Activated CD4-positive, alpha-beta T cell treated with anti-CD3 and anti-CD28 coated beads, Interleukin-2, amount 10 ng/mL, durations not matched to agents 7 days and 5 days (primary cell): ENCODE data around the gene PDLIM1. TPM values are rescaled to one million over a fixed set of nuclear protein-coding genes. Genes with fewer than 3 reads are reported as not detected.

ENCODE experiments used
- CTCF ChIA-PET: fragments of 350-600 bp; sonication (Branson Sonifier 250); formaldehyde crosslinking; loops from one replicate; lab custom pipeline; 2021; ENCODE audit warnings: antibody characterized with exemption; lab: Charles Lee
- POLR2A ChIA-PET: fragments of 350-600 bp; sonication (Branson Sonifier 250); formaldehyde crosslinking; loops from one replicate; lab custom pipeline; 2021; ENCODE audit warnings: antibody characterized with exemption; lab: Charles Lee
- DNase-seq: peaks from one replicate; pipeline ENCODE4 v3.0.0-alpha.2; 2020
- H3K27ac Mint-ChIP-seq: one replicate; pipeline ENCODE4 v1.8.0; 2021; ENCODE audit warnings: mild to moderate bottlenecking, moderate library complexity, mixed read lengths
- H3K27me3 Mint-ChIP-seq: one replicate; pipeline ENCODE4 v1.8.0; 2021; ENCODE audit warnings: mixed read lengths
- H3K36me3 Mint-ChIP-seq: one replicate; pipeline ENCODE4 v1.8.0; 2021; ENCODE audit warnings: low read depth, mixed read lengths
- H3K4me1 Mint-ChIP-seq: one replicate; pipeline ENCODE4 v1.8.0; 2021; ENCODE audit warnings: mixed read lengths
- H3K4me3 Mint-ChIP-seq: one replicate; pipeline ENCODE4 v1.8.0; 2021; ENCODE audit warnings: mild to moderate bottlenecking, moderate library complexity, mixed read lengths
- H3K9me3 Mint-ChIP-seq: one replicate; pipeline ENCODE4 v1.8.0; 2021; ENCODE audit warnings: mixed read lengths
- total RNA-seq, 2 experiments: library from RNA; stranded (reverse); gene quantifications; one replicate each; pipeline ENCODE4 v1.2.3, GENCODE V29; 2021

The PDLIM1 gene
- total RNA-seq, 2 experiments from 2014 or later: 17.4 to 19.6 TPM

DNA sequence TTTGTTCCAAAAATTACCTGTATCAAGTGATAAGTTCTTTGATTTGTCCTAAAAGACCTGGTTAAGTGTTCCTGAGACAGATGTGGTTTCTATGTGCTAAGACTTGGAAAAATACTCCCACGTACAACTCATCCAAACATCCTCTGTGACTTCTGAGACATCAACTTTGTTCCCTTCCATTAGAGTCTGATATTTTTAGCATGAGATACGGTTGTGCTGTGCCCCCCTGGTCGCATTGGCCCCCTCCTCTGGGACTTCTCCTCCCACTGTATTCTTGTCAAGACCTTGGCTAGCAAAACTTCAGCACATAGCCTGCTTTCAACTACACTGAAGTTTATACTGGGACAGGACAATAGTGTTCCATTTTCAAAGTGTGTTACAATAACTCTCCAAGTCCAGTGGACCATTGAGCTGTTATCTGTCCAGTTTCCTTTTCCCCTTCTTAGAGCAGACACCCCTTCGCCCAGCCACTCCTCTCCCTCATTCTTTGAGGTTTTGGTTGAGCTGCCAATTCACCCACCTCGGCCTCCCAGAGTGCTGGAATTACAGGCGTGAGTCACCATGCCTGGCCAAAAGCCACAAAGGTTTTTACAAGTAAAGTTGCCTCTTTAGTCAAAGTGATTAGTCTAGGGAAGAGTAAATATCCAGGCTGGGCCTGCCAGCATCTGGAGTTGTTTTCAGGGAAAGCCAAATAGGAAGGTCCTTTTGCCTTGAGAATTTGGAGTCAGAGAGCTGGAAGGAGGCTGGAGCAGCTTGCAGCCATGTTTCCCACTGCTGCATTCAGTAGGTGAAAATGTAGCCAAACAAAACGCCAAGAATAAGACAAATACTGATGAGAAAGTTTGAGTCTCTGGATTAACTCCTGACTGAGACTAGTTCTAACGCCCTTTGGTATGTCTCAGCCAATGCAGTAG is 17.8 kb upstream of the PDLIM1 start:
- no peak for DNase-seq
- H3K4me1 Mint-ChIP-seq: peaks cover 23% of the 10 kb centered on the region
- H3K27ac Mint-ChIP-seq: no peak overlapping the region
- H3K9me3 Mint-ChIP-seq: no peaks in the 10 kb centered on the region
- H3K27me3 Mint-ChIP-seq: peaks cover 22% of the 10 kb centered on the region
- H3K36me3 Mint-ChIP-seq: peaks cover 4% of the 10 kb centered on the region
- POLR2A ChIA-PET: no interaction called here
- CTCF ChIA-PET: no interaction called here
- no peak overlapping the region for H3K4me3 Mint-ChIP-seq

DNA sequence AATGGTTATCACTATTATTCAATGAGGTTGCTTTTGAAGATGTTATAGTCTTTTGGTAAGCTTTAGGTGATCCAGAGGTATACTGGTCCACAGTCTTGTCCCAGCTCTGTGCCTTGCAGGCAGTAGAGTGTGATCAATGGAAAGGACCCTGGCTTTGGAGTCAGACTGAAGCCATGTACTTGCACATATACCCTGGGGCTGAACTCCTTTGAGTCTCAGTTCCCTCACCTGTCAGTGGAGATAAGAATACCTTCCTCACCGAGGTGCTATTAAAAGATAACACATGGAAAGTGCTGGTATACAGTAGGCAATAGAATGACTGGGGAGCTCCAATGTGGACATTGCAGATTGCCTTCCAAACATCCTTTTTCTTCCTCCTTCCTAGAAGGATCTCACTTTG is 16.0 kb upstream of the PDLIM1 start:
- ChIA-PET CTCF (no interaction called here), POLR2A (no interaction called here)
- Mint-ChIP-seq H3K4me3 (no peak overlapping the region), H3K9me3 (no peaks in the 10 kb centered on the region), H3K27ac (no peak overlapping the region), H3K27me3 (peaks cover 15% of the 10 kb centered on the region), H3K4me1 (peaks cover 23% of the 10 kb centered on the region), H3K36me3 (peaks cover 4% of the 10 kb centered on the region)
- DNase-seq: no peak

DNA sequence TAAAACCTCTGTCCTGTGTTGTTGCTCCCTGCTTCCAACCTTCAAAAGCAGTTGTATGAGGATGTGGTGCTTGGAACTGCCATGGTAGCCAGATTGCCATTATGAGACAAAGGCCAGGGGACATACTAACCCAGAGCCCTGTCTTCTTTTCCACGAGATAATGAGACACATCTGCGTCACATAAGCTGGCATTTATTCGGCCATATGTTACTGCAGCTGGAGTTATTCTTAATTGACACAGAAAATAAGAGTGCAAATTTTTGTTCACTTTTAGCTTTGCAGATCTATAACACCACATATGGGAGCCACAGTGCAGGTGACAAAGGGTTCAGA is 15.5 kb upstream of the PDLIM1 start:
- Mint-ChIP-seq H3K4me1 (peaks cover 23% of the 10 kb centered on the region), H3K27ac (no peak overlapping the region), H3K9me3 (no peaks in the 10 kb centered on the region), H3K27me3 (peaks cover 13% of the 10 kb centered on the region), H3K36me3 (peaks cover 4% of the 10 kb centered on the region), H3K4me3 (no peak overlapping the region)
- ChIA-PET CTCF (no interaction called here), POLR2A (no interaction called here)
- no peak for DNase-seq

DNA sequence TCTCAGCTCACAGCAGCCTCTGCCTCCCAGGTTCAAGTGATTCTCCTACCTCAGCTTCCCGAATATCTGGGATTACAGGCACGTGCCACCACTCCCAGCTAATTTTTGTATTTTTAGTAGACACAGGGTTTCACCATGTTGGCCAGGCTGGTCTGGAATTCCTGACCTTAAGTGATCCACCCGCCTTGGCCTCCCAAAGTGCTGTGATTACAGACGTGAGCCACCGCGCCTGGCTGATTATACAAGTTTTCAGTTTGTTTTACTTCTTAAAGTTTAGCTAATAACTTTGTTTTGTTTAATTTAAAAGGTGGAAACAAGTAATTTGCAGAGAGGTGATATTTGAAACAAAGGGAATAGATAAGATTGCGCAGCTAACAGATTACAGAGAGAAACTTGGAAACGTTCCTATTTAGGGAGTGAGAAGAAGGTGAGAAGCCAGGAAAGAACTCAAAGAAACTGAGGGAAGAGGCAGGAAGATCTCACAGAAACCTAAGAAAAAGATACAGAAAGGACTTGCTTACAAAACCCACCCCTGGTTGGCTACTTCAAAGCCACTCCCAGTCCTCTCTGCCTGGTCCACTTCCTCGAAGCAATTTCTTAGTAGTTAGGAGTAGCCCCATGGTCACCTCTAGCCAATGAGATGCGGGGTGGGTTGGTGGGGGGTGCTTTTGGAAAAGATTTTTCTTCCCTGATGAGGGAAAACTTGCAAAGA is 15.0 kb upstream of the PDLIM1 start:
- H3K27ac Mint-ChIP-seq: no peak overlapping the region
- H3K4me1 Mint-ChIP-seq: peaks cover 22% of the 10 kb centered on the region
- no peak overlapping the region for H3K4me3 Mint-ChIP-seq
- no peak for DNase-seq
- no peaks in the 10 kb centered on the region for H3K9me3 Mint-ChIP-seq
- H3K27me3 Mint-ChIP-seq: peaks cover 13% of the 10 kb centered on the region
- peaks cover 4% of the 10 kb centered on the region for H3K36me3 Mint-ChIP-seq
- ChIA-PET POLR2A (interaction anchor here (0.7 kb wide), 1 partner anchor 11 kb away, joined by 3 read pairs; no protein-coding TSS in a partner anchor), CTCF (interaction anchor here (0.6 kb wide), 1 partner anchor 73 kb away, joined by 3 read pairs; no protein-coding TSS in a partner anchor)

- ChIA-PET POLR2A (no interaction called here), CTCF (no interaction called here)
- Mint-ChIP-seq H3K27me3 (peaks cover 13% of the 10 kb centered on the region), H3K27ac (no peak overlapping the region), H3K4me1 (peaks cover 14% of the 10 kb centered on the region), H3K9me3 (no peaks in the 10 kb centered on the region), H3K36me3 (no peaks in the 10 kb centered on the region), H3K4me3 (no peak overlapping the region)
- no peak for DNase-seq
These were observed 14.2 kb upstream of the PDLIM1 start for GRCh38 chr10:95304976-95305375.

DNA sequence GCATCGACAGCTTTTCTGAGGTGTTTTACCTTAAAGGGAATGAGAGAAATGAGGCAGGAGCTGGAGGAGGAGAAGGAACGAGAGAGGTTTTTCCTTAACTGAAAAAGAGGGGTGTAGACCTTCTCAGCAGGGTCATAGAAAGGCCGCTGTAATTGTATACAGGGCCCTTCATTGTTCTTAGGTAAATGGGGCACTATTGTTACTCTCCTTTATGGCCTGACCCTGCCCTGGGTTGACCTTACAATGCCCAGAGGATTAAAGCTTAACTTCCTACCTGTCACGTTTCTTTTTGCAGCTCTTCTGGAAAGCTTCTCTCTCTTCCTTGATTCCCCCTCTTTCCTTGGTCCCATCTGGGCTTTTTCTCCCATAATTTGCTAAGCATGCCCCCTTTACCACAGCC is 13.7 kb upstream of the PDLIM1 start:
- no peak overlapping the region for H3K27ac Mint-ChIP-seq
- H3K4me3 Mint-ChIP-seq: no peak overlapping the region
- ChIA-PET POLR2A (no interaction called here), CTCF (no interaction called here)
- peaks cover 9% of the 10 kb centered on the region for H3K4me1 Mint-ChIP-seq
- H3K9me3 Mint-ChIP-seq: no peaks in the 10 kb centered on the region
- peaks cover 13% of the 10 kb centered on the region for H3K27me3 Mint-ChIP-seq
- no peaks in the 10 kb centered on the region for H3K36me3 Mint-ChIP-seq
- DNase-seq: no peak

DNA sequence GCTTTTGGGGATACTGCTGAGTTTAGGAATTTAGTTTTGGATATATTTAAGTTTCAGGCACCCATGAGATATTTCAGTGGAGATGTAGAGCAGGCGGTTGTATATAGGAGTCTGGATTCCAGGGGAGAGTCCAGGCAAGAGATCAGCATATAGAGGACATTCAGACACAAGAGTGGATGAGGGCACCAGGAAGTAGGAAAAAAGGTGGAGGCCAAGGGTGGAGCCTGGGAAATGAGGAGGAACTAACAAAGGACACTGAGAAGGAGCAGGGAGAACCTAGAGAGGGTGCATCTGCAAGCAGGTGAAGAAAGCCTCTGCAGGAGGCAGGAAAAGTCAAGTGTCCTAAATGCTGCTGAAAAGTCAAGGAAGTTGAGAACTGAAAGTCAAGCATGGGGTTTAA is 13.1 kb upstream of the PDLIM1 start:
- Mint-ChIP-seq H3K36me3 (no peaks in the 10 kb centered on the region), H3K9me3 (no peaks in the 10 kb centered on the region), H3K27me3 (peaks cover 13% of the 10 kb centered on the region), H3K4me3 (no peak overlapping the region), H3K27ac (no peak overlapping the region), H3K4me1 (peaks cover 7% of the 10 kb centered on the region)
- POLR2A ChIA-PET: no interaction called here
- no peak for DNase-seq
- CTCF ChIA-PET: no interaction called here

DNA sequence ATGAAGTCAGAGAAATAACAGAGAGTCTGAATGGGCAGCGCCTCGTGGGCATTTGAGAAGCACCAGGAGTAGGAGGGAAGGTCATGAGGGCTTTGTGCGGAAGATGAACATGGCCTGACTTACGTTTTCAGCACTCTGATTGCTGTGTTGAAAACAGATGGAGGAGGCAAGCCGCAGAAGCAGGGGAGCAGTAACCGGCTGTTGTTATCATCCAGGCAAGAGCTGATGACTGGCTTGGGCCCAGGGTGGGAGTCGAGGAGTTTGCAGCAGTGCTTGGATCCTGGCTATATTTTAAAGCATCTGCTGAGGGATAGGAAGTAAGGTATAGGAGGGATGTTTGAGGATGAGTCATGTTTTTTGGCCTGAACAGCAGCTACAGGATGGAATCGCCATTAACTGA is 12.7 kb upstream of the PDLIM1 start:
- DNase-seq: no peak
- no peaks in the 10 kb centered on the region for H3K36me3 Mint-ChIP-seq
- CTCF ChIA-PET: no interaction called here
- H3K4me1 Mint-ChIP-seq: peaks cover 3% of the 10 kb centered on the region
- POLR2A ChIA-PET: no interaction called here
- no peak overlapping the region for H3K27ac Mint-ChIP-seq
- no peaks in the 10 kb centered on the region for H3K9me3 Mint-ChIP-seq
- no peak overlapping the region for H3K4me3 Mint-ChIP-seq
- H3K27me3 Mint-ChIP-seq: peaks cover 13% of the 10 kb centered on the region

GRCh38 chr10:95300022-95300539 is 9.3 kb upstream of the PDLIM1 start:
- no peaks in the 10 kb centered on the region for H3K27me3 Mint-ChIP-seq

DNA sequence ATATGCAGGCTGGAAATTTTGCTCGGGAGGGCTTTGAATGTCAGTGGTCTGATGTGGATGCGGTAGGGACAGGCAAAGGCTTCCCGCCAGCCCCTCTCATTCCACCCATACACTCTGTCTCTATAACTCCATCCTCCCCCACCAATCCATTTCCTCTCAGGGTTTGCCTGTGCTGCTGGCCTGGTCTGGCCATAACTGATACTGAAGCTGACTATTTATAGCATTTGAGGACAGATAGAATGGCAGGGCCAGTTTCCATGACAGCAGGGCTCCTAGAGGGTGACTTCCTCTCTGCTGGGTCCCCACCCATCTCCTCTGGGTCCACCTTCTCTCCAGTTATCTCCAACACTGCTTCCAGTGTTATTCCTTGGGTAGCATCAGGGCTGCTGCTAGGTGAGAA is 6.6 kb upstream of the PDLIM1 start:
- no peak overlapping the region for H3K27ac Mint-ChIP-seq
- POLR2A ChIA-PET: no interaction called here
- no peaks in the 10 kb centered on the region for H3K9me3 Mint-ChIP-seq
- no peak overlapping the region for H3K4me3 Mint-ChIP-seq
- DNase-seq: no peak
- H3K27me3 Mint-ChIP-seq: peaks cover 9% of the 10 kb centered on the region
- CTCF ChIA-PET: interaction anchor here (1.6 kb wide), 1 partner anchor 29 kb away, joined by 4 read pairs; no protein-coding TSS in a partner anchor
- H3K4me1 Mint-ChIP-seq: peaks cover 38% of the 10 kb centered on the region
- H3K36me3 Mint-ChIP-seq: no peaks in the 10 kb centered on the region

More at GRCh38 chr10:95300022-95300539, 9.3 kb upstream of the PDLIM1 start:
- Mint-ChIP-seq H3K4me3 (no peak overlapping the region), H3K27ac (no peak overlapping the region), H3K36me3 (no peaks in the 10 kb centered on the region), H3K9me3 (no peaks in the 10 kb centered on the region), H3K4me1 (peaks cover 20% of the 10 kb centered on the region)
- ChIA-PET POLR2A (no interaction called here), CTCF (interaction anchor here (0.8 kb wide), 1 partner anchor 26 kb away, joined by 3 read pairs; no protein-coding TSS in a partner anchor)
- DNase-seq: no peak

- CTCF ChIA-PET: interaction anchor here (1.6 kb wide), 1 partner anchor 28 kb away, joined by 4 read pairs; no protein-coding TSS in a partner anchor
- Mint-ChIP-seq H3K27me3 (peaks cover 12% of the 10 kb centered on the region), H3K27ac (peak overlapping the region; percentile 67), H3K4me3 (no peak overlapping the region), H3K9me3 (no peaks in the 10 kb centered on the region), H3K36me3 (no peaks in the 10 kb centered on the region), H3K4me1 (peaks cover 41% of the 10 kb centered on the region)
- POLR2A ChIA-PET: no interaction called here
- DNase-seq: no peak
These were observed 6.0 kb upstream of the PDLIM1 start for GRCh38 chr10:95296764-95297163.

DNA sequence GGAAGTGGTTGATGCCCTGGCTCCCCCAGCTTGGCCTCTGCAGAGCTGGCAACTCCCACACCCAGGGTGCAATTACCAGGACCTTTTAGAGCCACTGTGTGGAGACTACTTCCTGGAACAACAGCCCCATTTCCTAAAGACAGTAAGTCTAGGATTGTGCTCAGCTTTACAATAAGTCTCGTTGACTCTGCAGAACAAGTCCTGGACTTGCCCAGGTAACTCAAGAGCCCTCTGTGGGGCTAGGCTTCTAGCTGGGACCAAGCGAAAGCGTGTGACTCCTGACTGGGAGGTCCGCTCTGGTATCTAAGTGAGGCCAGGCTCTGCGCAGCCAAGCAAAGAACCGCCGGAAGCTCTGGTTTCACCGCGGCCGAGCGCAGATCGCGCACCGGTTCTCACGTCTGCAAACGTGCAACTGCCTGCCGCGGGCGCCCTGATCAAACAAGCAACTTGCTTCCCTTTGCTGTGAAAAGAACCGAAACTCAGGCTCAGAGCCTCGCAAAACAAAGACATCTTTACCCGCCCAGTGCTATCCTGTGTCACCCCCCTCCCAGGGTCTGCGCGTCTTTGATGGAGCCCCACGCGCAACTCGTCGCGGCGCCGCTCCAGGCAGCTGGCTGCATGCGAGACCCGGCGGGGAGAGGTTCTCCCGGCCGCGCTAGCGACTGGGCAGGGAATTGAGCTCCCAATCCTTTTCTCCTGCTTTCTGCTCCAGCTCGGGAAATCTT is 4.4 kb upstream of the PDLIM1 start:
- H3K4me3 Mint-ChIP-seq: peak overlapping the region; percentile 60
- H3K27ac Mint-ChIP-seq: peak overlapping the region; percentile 92
- no peaks in the 10 kb centered on the region for H3K9me3 Mint-ChIP-seq
- H3K27me3 Mint-ChIP-seq: peaks cover 19% of the 10 kb centered on the region
- H3K36me3 Mint-ChIP-seq: no peaks in the 10 kb centered on the region
- CTCF ChIA-PET: interaction anchor here (0.8 to 1.4 kb wide), 3 partner anchors 17 to 399 kb away, joined by 3 read pairs; partner anchors contain the start of gene TCTN3
- DNase-seq: peak; percentile 79
- peaks cover 49% of the 10 kb centered on the region for H3K4me1 Mint-ChIP-seq
- POLR2A ChIA-PET: interaction anchor here (0.5 kb wide), 2 partner anchors 10 to 114 kb away, joined by 3 read pairs; no protein-coding TSS in a partner anchor
